GM04504 (cell line): ENCODE results near the gene LBHD1.
"Not testable (repeated sequence)": the region's sequence is repeated elsewhere in the genome, so short reads cannot be mapped to it uniquely, and the experiment has no call there.

Source experiments
- DNase-seq: peaks from one replicate; pipeline ENCODE4 v3.0.0-alpha.2; 2012; ENCODE audit warnings: low read depth

LBHD1 gene

DNA sequence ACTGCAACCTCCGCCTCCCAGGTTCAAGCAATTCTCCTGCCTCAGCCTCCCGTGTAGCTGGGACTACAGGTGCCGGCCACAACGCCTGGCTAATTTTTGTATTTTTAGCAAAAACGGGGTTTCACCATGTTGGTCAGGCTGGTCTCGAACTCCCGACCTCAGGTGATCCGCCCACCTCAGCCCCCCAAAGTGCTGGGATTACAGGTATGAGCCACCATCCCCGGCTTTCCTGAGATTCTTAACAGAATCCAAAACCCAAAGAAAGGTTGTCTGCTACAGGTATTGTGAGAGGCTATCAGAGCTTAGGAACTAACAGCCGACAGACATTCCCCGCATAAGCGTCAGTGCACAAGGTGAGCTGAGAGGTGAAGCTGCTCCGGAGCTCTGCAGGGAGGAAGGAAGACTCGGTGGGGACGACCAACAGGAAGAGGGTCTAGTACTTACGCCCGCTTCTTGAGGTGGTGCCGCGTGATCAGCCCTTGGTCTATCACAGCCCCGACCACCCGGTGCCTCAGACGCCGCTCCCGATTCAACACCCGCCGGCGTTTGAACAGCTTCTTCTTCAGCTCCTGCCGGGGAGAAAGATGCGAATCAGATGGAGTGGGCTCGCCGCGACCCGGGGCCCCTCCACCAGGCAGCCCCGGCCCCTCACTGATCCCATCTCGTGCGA lies 7.5 kb downstream of the LBHD1 start:
- no peak for DNase-seq

DNA sequence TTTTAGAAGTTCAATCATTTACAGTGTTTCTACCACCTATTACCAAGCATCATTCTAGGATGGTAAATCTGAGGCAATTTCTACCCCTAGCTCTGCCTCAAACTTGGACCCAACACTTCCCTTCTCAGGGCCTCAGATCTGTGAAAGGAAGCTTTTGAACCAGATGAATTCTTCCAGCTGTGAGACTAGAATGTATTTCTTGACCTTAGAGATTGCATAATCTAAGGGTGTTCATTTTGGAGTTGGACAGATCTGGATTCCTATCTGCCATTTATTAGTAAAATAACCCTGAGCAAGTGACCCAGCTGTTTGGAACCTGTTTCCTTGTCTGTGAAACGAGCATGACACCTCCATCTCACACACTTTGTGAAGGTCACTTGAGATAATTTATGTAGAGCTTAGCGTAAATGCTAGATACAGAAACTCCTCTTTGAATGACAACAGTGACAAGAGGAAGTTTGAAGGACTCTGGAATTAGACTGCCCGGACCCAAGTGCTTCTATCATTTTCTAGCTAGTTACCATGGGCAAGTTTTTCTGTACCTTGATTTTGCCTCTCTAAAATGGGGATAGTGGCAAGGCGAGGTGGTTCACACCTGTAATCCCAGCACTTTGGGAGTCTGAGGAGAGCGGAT lies 15.2 kb downstream of the LBHD1 start:
- no peak for DNase-seq

DNA sequence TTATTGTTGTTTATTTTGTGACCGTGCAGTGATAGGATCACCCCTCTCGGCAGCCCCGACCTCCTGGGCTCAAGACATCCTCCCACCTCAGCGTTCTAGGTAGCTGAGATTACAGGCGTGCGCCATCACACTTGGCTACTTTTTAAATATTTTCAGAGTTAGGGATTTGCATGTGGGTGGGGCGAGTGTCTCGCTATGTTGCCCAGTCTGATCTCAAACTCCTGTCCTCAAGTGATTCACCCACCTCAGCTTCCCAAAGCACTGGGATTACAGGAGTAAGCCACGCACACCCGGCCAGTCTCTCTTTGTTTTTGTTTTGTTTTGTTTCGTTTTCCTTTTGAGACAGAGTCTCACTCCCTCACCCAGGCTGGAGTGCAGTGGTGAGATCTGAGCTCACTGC lies 17.8 kb downstream of the LBHD1 start:
- DNase-seq = no peak

DNA sequence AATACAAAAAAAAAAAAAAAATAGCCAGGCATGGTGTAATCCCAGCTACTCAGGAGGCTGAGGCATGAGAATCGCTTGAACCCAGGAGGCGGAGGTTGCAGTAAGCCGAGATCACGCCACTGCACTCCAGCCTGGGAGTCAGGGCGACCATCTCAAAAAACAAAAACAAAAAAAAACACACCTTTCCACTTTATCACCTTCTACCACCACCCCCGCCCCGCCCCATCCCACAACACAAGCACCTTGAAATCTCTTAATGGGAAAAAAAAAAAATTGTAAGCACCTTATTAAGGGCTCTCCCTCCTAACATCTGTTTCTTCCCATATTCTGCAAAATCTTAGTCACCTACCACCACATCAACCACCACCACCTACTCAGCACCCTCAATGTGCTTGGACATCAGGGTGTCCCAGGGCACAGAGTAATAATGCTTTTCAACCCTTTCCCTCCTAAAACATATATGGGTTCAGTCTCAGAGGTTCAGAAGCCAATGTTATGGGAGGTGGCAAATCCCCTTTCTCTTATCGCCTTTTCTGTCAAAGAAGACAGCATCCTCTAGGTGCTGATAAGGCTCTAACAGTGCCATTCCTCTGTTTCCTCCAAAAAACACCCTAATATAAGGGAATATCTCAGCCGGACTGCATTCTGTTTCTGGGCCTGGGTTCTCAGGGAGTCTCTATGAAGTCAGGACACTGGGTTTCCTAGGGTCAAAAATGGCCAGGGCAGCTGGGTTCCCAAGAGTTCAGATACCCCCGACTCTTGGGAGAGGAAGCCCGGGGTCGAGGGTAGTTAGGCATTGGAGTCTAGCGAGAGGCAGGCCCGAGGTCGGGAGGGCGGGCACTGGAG lies 19.7 kb downstream of the LBHD1 start:
- DNase-seq = no peak

DNA sequence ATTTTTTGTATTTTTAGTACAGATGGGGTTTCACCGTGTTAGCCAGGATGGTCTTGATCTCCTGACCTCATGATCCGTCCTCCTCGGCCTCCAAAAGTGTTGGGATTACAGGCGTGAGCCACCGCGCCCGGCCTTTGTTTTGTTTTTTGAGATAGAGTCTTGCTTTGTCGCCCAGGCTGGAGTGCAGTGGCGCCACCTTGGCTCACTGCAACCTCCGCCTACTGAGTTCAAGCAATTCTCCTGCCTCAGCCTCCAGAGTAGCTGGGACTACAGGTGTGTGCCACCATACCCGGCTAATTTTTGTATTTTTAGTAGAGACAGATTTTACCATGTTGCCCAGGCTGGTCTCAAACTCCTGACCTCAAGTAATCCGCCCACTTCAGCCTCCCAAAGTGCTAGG lies 21.8 kb downstream of the LBHD1 start:
- DNase-seq = not testable (repeated sequence)

DNA sequence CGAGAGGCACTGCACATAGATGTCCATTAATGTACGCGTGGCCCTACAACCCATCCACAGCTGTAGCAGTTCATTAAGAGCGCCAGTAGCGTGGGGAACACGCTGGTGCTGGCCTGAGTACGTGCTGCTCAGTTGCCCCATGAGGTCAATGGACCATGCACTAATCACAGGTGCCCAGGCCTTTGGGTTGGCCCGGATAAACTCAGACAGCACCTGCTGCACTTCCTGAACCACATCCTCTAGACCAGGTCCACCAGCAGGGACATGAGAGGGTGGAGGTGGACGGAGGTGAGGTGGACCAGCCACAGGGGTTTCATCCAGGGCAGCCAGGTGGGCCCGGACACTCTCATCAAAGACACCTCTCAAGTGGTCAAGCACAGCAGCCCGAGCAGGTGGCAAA lies 22.6 kb downstream of the LBHD1 start:
- no peak for DNase-seq

DNA sequence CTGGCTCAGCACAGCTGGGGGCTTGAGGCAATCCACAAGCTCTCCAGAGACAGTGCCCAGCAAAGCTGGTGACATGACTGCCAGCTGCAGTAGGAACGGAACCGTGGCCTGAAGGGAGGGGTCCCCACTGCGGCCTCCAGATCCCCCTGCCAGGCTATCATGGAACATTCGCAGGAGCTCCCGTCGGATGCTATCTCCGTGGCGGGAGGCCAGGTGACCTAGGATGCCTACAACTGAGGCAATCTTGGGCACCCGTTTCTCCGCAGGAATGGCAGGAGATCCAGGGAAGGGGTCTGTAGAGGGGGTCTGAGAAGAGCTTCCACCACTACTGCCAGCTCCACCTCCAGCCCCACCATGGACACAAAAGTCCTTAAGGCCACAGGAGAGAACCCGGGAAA lies 23.1 kb downstream of the LBHD1 start:
- no peak for DNase-seq

DNA sequence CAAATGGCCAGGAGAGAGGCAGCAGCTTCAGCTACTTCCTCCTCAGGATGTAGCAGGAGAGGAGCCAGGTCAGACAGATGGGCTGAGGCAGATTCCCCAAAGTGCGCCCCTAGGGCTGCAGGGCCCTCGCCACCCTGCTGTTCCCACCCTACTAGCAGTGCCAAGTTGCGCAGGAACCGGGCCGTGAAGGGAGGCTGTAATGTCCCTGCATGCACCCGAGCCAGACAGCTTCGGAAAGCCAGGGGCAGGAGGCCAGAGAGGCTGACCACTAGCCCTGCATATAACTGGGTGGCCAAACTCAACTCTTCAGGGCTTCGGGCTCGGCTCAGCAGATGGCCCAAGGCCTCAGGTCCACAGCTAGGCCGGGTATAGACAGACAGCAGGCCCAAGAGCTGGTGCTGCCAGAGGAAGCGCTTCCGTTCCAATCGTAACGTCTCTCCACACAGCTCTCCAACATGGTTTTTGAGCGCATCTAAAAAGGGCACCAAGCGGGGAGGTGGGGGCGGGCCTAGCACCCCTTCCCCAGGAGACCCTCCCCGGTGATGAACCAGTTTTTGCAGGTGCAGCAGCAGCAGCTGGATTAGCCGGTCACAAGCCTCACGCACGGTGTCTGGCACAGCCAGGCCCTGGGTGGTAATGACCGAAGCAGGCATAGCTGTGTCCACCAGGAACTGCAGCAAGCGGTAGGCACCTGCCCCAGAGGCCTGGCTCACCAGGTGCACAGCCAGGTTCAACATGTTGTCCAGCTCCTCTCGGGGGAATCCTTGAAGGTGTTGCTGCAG lies 23.7 kb downstream of the LBHD1 start:
- DNase-seq = no peak

DNA sequence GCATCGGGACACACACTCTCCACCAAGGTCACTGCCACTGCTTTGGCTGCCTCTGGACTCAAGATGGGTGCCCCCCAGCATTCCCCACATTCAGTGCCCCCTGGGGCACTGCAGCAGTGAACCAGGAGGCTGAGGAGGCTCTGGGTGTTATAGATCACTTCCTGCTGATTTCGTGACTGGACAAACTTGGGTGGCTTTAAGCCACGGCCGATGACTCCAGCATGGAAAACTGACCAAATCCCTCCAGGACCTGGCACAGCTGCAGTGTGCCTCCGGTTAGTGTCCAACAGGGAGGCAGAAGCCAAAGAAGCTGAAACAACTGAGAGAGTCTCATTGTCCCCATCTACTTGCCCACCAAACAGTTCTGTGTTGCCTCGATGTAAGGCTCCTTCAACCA lies 24.5 kb downstream of the LBHD1 start:
- peak; percentile 38 for DNase-seq

DNA sequence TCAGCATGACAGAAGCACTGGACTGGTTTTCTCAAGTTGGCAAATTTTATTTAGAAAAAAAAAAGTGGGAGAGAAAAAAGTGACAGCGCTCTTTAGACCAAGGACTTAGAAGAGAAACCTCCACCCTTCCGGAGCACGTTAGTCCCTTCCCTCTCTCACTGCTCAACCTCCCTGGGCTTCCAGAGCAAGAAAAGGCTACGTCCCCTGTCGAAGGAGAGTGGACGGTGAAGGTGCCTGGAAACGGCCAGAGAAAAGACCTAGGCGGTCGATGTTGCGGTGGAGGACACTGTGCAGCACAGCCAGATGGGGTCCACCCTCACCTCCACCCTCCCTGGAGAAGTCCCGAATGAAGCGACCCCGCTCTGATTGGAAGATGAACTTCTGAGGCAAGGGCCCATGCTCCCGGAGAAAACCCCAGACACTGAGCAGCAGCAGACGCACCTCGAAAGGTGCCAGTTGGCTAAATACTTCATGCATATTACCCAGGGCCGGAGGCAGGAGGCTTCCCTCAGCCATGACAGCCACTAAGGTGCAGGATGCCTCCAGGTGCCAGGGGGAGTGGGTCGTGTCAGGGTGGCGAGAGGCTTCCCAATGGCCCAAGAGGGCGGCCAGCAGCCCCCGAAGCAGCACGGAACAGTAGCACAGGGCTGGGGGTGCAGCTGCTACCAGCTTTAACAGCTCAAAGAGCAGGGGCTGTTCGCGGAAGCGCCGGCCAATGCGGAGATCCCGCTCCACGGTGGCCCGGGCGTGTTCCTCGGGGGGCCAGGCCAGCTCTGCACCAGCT lies 25.1 kb downstream of the LBHD1 start:
- DNase-seq = no peak

DNA sequence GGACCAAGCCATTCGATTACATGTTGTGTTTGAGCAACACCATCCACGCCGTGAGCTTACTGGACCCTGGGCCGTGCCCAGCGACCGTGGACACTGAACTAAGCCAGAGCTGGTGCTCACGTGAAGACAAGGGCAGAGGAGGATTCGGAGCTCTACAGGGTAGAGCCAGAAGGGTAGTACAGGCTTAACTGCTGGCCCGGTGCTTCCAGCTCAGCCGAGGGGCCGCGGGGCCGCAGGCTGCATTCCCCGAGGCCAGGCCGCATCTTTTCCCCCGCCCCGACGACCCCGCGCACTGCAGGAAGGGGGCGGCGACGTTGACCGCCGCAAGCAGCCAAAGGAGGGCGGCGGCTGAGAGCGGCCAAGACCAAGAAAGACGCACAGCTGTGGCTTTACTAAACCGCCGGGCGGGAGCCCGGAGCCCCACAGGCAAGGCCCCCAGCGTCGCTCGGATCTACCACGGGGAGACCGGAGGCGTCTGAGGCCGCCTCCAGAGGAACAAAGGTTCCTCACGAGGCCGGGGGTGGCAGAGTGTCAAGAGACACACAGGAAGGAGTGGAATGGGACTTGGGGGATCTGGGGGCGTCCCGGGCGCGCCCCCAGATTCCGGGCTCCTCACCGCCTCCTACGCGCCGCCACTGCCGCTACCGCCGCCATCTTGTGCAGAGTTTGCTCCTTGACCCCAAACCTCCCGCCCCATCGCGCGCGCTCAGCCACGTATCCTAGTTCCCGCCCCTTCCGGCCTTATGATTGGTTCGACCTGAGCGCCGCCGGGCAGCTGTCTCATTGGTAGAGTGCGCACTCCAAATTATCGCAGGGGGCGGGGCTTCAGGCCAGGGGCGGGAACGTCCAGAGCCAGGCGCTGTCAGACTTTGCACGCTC lies 25.9 kb downstream of the LBHD1 start, which contains the start of gene GANAB:
Gene GANAB, minus strand, starts transcription at position 668 of the 879 bp plus-strand sequence. Its CDS starts 14 bp downstream, at position 654.
- DNase-seq = peak; percentile 98

DNA sequence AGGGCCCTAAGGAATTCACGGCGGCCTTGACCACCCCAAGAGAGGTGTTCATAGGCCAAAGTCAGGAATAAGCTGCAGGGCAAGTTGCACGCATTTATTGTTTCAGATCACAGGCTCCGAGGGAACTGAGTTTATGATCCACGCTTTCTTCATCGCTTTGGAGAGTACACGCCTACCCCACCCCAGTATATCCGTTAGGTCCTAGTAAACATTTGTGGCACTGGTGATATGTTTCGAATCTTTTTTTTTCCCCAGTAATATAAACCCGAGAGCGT lies 26.5 kb downstream of the LBHD1 start:
- DNase-seq = no peak

DNA sequence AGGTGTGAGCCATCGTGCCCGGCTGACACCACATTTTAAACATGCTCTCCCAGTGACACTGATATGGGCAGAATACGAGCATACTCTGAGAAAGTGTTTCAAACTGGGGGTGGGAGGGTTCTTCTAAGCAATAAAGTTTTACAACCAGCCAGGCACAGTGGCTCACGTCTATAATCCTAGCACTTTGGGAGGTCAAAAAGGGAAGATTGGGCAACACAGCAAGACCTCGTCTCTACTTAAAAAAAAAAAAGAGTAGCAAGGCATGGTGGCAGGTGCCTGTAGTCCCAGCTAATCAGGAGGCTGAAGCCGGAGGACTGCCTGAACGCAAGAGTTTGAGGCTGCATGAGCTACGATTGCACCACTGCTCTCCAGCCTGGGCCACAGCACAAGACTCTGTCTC lies 27.8 kb downstream of the LBHD1 start:
- no peak for DNase-seq

DNA sequence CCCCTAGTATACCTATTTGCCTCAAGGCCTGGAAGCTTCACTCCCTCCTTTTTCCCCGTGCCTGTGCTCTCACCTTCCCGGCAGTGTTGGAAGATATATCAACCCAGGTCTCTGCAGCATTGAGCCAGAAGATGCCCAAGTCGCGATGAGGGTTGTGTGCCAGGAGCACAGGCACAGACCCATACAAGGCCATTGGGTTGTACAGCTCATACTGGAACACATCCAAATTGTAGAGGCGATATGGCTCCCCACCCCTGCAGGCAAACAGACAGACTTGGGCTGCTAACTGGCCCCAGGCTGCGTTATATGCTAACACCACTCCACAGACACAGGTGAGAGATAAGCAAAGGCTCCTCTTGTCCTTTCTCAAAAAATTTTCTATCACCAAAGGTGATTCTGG lies 39.6 kb downstream of the LBHD1 start:
- no peak for DNase-seq

DNA sequence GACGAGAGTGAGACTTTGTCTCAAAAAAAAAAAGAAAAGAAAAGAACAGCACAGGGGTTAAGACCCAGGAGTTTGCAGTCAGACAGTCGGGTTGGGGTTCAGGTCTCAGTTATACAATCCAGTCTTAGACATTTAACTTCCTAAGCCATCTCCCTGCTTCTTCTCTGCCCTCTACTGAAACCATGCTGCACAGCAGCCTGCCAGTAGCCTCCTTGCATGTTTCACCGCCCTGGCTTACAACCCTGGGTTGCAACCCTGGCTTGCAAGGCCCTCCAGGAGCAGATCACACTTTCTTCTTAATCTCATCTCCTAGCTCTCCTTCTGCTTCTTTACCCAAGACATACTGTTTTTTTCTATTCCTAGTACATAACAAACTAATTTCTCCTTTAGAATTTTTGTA lies 44.4 kb downstream of the LBHD1 start:
- no peak for DNase-seq

DNA sequence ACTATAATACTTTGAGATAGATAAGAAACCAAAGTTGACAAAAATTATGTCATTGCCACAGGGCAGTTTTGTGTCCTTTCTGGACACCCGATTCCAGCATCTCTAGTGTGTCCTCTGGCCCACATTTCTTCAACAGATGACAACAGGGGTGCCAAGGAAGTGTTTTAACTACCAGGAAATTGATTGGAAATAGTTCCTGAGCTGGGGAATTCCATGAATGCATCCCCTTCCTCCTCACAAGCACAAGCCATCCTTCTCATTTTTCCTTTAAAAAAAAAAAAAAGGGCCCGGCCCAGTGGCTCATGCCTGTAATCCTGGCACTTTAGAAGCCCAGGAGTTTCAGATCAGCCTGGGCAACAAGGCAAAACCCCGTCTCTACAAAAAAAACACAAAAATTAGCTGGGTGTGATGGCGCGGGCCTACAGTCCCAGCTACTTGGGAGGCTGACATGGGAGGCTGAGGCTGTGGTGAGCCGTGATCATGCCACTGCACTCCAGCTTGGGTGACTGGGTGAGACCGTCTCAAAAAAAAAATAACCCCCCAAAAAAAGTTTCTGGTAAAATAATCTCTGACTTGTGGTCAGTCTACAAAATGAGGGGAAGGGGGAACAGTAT lies 49.5 kb downstream of the LBHD1 start:
- no peak for DNase-seq

DNA sequence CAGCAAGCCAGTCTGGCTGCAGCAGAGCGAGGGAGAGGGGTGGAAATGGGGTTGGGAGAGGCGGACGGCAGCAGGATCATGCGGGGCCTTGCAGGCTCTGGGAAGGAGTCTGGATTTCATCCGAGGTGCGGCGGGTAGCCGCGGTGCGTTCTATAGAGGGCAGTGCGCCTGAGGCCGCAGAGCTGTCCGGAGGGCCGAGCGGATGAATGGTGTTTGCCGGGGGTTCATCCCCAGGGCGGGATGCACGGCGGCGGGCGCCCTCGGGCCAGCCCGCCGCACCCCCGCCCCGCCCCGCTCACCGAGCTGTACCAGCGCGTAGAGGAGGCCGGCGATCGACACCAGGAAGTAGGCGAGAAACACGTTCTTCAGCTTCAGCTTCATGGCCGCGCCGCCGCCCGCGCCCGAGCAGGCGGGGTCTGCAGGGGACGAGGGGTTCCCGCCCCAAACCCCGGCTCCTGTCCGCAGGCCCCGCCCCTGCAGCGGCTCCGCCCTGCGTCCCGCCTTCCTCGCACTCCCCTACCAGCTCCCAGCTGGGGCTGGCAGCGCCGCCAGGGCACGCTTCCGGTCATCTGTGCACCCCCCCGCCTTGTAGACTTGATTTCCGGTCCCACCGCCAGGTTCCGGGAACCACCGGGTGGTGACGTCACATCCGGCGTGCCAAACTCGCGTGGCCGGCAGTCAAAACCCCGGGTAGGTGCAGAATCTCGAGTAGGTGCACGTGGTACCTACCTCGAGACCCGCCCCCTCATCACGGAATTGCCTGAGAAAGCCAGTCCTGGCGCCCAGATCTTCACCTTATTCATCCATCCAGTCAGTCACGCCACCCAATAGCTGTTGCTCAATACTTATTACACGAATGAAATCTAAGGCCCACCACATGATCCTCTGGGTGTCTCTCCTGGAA lies 50.2 kb downstream of the LBHD1 start, which contains the start of gene B3GAT3:
Gene B3GAT3, minus strand, starts transcription at position 420 of the 904 bp plus-strand sequence. Its CDS starts 39 bp downstream, at position 381.
- peak; percentile 97 for DNase-seq

DNA sequence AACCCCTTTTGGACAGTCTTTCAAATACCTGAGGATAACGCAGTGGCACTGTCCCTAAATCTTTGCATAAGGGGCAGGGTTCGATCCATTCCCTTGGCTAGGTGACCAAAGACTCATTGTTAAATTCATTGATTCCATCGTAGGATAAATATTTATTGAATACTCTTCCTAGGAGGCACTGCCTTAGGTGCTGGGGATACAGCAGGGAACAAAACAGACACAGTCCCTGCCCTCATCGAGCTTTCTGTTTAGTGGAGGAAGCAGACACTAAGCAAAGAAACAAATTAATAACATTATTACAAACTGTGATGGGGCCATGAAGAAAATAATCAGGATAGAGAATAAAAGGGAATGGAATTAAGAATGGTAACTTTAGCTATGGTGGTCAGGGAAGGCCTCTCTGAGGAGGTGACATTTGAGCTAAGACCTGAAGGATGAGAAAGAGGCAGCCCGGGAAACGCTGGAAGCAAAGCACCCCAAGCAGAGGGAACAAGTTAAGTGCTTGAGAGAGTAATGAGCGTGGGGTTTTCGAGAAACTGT lies 51.0 kb downstream of the LBHD1 start:
- no peak for DNase-seq

DNA sequence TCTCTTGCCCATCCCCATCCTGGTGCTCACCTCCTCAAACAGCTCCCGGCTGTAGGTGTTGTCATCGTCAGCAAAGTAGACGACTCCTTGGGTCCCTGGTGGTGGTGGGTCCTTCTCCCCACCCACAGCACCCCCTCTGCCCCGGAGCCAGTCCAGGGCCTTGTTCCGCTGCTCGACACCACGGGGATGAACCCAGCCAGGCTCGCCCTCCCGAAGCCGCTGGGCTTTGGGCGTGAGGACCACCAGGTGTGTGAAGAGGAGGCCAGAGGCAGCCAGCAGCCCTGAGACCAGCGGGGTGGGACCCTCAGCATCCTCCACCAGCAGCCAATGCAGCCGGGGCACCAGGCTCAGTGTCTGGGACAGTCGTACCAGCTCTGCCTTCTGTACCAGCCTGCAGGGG lies 55.1 kb downstream of the LBHD1 start:
- not testable (repeated sequence) for DNase-seq
